Anterior cingulate cortex (tissue), 58 donors: ENCODE measurements around the gene PRPH.
"Not testable (repeated sequence)": the region's sequence is repeated elsewhere in the genome, so short reads cannot be mapped to it uniquely, and the experiment has no call there.

ENCODE experiments used
- DNase-seq, 58 donors: peaks; one replicate each; lab custom pipeline; 2025; lab: John Stamatoyannopoulos, UW

The PRPH gene

DNA sequence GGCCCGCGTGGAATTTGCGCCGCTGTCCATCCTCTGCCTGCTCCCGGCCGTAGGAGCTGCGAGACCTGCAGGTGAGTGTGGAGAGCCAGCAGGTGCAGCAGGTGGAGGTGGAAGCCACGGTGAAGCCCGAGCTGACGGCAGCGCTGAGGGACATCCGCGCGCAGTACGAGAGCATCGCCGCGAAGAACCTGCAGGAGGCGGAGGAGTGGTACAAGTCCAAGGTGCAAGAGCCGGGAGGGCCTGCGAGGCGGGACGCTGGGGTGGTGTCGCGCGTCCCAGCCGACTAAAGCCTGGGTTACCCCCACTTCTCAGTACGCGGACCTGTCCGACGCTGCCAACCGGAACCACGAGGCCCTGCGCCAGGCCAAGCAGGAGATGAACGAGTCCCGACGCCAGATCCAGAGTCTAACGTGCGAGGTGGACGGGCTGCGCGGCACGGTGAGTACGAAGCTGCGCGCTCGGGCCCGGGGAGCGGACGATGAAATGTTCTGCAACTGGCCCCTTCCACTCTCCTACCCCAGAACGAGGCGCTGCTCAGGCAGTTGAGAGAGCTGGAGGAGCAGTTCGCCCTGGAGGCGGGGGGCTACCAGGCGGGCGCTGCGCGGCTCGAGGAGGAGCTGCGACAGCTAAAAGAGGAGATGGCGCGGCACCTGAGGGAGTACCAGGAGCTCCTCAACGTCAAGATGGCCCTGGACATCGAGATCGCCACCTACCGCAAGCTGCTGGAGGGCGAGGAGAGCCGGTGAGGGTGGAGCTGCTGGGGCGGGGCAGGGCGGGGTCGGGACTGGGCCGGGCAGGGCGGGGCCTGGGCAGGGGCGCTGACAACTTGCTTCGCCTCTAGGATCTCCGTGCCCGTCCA is 2.1 kb downstream of the PRPH start:
- no peak for DNase-seq

DNA sequence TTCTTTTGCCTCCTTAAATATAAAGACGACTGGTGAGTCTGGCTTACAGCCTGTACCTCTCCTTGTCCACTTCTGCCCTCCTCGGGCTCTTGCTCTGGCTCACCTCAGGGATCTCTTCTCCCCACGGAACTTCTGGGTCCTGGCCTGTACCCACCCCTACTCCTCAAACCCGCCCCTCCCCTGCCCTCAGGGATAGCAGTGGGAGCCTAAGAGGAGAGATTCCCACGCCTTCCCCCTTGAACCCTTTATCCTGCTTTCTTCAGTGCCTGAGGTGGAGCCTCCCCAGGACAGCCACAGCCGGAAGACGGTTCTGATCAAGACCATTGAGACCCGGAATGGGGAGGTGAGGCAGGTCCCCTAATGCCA is 2.7 kb downstream of the PRPH start:
- DNase-seq, result no peak

DNA sequence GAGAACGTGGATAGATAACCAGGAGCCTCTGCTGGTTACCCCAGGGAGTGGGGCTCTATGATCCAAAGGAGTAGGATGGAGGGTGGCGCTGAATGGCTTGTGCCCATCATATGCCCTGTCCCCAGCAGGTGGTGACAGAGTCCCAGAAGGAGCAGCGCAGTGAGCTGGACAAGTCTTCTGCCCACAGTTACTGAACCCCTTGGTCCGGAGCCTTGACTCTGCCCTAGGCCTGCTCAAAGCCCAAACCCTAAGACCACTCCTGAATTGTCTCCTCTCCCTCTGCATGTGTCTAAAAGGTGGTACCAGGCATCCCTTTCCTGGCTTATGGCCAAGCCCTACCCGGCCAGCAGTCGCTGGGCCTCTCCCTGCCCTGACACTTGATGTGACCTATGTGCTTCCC is 3.2 kb downstream of the PRPH start:
- no peak for DNase-seq

DNA sequence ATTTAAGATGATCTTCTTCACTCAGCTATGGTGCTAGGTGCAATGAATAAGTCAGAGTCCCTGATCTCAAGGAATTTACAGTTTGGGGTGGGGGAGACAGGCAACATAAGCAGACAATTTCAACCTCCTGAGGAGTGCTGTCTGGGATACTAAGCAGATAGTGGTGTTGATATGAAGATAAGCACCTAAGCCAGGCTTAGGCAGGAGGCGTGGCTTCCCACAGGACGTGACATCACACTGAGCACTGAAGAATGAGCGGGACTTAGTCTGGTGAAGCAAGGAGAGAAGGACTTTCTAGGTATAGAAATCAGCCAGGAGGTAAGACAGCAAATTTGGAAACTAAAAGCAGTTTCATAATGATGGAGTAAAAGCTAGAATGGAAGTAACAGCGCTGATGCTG is 6.8 kb downstream of the PRPH start:
- no peak for DNase-seq

DNA sequence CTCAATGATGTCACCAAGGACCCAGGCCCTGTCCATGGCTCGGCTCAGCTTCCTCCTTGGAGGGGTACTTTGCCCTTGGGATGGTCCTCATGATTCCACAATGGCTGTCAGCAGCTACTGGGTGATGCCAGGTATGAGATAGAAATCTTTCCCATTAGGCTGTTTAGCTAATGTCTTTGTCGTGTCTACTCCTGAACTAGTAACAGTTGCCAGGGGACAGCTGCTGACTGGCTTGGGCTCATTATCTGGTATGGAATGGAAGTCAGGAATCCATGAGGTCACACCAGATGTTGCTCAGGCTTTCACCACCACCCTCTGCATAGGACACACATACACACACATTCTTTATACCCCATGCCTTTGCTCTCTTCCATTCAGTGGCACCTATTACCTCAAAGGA is 9.2 kb downstream of the PRPH start:
- DNase-seq, result no peak

DNA sequence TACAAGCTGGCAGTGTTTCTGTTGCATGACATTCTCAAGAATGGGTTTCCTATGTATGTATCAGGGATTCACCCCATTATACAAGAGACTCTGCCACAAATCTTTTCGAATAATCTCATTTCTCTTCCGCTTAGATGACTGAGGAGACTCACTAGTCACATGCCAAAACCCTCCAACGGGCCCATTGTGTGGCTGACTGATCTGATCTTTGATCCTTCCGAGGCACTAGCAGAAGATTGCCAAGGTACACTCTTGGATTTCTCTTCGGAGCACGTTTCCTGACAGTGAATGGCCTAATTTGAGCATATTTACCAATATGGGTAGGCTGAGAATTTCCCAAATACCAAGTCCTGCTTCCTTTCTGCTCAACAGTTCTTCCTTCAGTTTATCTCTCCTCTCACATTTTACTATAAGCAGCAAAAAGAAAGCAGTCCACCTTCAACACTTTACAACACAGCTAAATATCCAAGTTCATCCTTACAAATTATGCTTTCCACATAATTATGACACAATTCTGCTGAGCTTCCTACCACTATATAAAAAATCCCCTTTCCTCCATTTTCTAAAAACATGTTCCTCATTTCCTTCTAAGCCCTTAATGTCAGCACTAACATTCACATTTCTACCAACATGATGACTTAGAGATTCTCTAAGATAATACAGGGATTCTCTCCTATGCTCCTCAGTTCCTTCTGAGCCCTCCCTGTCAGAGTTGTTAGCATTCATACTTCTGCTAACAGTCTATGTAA is 11.0 kb downstream of the PRPH start:
- no peak for DNase-seq

DNA sequence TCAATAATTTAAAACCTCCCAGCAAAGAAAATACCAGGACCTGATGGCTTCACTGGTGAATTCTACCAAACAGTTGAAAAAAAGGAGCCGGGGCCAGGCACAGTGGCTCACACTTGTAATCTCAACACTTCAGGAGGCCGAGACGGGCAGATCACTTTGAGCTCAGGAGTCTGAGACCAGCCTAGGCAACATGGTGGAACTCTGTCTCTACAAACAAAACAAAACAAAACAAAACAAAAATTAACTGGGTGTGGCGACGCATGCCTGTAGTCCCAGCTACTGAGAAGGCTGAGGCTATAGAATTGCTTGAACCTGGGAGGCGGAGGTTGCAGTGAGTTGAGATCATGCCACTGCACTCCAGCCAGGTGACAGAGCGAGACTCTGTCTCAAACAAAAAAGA is 14.4 kb downstream of the PRPH start:
- DNase-seq, result no peak

DNA sequence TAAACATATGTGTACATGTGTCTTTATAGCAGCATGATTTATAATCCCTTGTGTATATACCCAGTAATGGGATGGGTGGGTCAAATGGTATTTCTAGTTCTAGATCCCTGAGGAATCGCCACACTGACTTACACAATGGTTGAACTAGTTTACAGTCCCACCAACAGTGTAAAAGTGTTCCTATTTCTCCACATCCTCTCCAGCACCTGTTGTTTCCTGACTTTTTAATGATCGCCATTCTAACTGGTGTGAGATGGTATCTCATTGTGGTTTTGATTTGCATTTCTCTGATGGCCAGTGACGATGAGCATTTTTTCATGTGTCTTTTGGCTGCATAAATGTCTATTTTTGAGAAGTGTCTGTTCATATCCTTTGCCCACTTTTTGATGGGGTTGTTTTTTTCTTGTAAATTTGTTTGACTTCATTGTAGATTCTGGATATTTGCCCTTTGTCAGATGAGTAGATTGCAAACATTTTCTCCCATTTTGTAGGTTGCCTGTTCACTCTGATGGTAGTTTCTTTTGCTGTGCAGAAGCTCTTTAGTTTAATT is 15.6 kb downstream of the PRPH start:
- not testable (repeated sequence) for DNase-seq

DNA sequence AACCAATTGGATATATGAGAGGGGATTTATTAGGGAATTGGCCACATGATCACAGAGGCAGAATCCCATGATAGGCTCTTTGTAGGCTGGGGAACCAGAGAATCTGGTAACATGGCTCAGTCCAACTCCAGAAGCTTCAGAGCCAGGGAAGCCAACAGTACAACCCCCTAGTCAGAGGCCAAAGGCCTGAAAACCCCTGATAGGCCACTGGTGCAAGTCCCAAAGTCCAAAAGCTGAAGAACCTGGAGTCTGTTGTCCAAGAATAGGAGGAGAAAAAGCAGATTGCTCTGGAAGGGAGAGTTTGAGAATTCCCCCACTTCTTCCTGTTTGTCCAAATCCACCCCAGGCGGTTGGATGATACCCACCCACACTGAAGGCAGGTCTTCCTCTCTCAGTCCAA is 19.9 kb downstream of the PRPH start:
- no peak for DNase-seq

DNA sequence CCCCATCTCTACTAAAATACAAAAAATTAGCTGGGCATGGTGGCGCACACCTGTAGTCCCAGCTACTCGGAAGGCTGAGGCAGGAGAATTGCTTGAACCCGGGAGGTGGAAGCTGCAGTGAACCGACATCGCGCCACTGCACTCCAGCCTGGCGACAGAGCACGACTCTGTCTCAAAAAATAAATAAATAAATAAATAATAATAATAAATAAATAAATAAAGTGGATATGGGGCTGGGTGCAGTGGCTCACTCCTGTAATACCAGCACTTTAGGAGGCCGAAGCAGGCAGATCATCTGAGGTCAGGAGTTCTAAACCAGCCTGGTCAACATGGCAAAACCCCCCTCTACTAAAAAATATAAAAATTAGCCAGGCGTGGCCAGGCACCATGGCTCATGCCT is 22.2 kb downstream of the PRPH start:
- DNase-seq, result not testable (repeated sequence)

DNA sequence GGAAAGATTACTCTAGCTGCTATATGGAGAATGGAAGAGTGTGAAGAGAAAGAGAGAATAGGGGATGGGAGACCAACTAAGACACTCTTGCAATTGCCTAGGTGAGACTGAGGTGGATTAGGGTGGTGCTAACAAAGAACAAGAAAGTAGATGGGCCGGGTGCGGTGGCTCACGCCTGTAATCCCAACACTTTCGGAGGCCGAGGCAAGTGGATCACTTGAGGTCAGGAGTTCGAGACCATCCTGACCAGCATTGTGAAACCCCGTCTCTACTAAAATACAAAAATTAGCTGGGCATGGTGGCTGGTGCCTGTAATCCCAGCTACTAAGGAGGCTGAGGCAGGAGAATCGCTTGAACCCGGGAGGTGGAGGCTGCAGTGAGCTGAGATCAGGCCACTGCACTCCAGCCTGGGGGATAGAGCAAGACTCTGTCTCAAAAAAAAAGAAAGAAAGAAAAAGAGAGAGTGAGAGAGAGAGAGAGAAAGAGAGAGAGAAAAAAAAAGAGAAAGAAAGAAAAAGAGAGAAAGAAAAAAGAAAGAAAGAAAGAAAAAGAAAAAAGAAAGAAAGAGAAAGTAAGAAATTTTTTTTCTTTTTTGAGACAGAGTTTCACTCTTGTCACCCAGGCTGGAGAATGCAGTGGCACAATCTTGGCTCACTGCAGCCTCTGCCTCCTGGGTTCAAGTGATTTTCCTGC is 25.6 kb downstream of the PRPH start:
- not testable (repeated sequence) for DNase-seq

DNA sequence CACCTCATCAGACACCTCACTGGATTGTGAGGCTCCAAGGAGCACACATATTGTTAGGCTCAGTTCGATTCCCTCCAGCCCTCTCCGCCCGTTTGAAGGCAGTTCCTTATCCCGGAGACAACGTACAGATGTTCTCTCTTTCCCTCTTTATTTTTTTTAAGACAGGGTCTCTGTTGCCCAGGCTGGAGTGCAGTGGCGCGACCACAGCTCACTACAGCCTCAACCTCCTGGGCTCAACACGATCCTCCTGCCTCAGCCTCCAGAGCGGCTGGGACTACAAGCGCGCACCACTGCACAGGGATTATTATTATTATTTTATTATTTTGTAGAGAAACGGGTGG is 27.4 kb downstream of the PRPH start:
- DNase-seq, result no peak

DNA sequence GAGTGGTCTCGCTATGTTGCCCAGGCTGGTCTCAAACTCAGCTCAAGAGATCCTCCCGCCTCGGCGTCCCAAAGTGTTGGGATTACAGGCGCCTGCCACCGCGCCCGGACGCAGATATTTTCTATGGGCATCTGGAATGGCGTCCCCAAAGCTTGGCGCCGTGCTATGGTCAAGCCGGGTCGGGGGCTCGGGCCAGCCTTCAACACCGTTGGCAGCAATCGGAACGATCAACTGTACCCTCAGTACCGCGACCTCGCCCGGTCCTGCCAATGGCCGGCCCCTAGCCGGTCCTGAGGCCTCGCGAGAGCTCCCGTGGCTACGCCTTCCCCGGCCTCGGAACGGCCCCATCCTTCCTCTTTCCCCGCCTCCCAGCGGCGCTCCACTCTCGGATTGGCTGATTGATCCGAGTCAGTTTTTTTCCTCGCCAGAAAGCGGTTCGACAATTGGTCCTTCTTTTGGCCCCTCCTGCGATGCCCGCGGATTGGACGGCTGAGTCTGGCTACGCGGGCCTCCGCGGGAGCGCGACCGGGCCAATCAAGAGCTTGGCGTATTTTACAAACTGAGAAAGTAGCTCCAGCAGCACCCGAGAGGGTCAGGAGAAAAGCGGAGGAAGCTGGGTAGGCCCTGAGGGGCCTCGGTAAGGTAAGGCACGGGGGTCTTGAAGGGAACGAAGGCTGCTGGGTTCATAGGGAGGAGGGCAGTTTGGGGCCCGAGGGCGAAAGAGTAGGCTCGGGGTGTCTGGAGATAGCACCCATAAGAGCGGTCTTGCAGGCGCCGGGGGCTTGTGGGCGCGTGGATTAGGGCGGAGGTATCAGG is 28.0 kb downstream of the PRPH start, which contains the start of gene TROAP:
Gene TROAP, plus strand, starts transcription at position 548 of the 816 bp plus-strand sequence. CDS start 354 bp downstream, outside the sequence.
- DNase-seq, result peak; percentile 81 to 98 (median 96)

DNA sequence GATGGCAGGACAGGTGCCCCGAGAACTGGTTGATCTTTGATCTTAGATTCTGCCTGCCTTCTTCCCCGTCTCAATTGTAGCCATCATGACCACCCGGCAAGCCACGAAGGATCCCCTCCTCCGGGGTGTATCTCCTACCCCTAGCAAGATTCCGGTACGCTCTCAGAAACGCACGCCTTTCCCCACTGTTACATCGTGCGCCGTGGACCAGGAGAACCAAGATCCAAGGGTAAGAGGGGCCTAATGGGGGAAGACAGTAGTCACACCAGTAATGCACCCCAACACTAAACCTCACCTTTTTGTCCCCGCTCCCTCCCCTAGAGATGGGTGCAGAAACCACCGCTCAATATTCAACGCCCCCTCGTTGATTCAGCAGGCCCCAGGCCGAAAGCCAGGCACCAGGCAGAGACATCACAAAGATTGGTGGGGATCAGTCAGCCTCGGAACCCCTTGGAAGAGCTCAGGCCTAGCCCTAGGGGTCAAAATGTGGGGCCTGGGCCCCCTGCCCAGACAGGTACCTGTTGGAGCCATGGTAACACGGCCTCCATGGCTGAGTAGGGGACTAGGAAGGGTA is 28.7 kb downstream of the PRPH start:
- DNase-seq, result no peak

DNA sequence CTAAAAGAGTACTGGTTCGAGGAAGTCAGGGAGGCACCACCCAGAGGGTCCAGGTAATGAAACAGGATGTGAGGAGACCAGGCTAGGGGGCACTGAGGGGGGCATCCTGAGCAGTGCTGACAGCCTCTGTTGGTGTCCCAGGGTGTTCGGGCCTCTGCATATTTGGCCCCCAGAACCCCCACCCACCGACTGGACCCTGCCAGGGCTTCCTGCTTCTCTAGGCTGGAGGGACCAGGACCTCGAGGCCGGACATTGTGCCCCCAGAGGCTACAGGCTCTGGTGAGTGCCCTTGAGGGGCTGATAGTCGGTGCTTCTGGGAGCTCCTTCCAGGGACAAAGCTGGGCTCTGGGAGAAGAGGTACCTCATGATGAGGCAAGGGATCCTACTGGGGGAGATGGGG is 30.7 kb downstream of the PRPH start:
- no peak for DNase-seq

DNA sequence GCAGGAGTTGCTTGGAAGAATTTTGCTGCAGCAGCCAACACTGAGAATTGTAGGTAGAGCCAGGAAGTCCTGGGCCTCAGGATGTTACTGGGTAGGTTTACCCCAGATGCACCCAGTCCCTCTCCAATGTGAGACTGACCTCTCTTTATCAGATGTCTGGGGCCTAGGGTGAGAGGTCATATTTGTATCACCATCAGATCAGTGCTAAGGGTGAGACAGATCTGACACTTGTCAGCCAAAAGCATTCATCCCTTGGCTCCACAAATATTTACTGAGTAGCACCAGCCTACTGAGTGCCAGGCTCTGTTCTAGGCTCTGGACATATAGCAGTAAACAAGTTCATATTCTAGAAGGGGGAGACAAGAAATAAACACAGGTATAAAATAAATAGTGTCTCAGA is 32.4 kb downstream of the PRPH start:
- no peak for DNase-seq

DNA sequence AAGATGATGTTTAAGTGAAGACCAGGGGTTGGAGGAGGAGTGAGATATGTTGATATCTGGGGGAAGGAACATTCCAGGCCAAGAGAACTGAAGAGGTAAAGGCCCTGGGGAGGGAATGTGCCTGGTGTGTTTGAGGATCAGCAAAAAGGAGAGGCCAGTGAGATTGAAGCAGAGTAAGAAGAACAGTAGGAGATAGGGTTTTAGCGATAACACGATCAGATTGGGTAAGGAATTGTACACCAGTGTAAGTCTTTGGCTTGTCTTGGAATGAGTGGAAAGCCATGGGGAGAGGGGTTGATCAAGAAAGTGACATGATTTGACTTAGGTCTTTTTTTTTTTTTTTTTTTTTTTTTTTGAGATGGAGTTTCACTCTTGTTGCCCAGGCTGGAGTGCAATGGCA is 32.9 kb downstream of the PRPH start:
- no peak for DNase-seq

DNA sequence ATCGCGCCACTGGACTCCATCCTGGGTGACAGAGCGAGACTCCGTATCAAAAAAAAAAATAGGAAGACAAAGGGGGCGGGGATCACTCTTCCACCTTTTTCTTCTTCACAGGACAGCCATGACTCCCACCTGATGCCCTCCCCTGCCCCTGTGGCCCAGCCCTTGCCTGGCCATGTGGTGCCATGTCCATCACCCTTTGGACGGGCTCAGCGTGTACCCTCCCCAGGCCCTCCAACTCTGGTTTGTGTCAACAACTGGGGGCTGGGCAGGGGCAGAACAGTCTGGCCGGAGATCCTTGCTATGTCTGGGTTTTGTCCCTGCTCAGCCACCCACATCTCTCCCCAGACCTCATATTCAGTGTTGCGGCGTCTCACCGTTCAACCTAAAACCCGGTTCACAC is 33.9 kb downstream of the PRPH start:
- no peak for DNase-seq

DNA sequence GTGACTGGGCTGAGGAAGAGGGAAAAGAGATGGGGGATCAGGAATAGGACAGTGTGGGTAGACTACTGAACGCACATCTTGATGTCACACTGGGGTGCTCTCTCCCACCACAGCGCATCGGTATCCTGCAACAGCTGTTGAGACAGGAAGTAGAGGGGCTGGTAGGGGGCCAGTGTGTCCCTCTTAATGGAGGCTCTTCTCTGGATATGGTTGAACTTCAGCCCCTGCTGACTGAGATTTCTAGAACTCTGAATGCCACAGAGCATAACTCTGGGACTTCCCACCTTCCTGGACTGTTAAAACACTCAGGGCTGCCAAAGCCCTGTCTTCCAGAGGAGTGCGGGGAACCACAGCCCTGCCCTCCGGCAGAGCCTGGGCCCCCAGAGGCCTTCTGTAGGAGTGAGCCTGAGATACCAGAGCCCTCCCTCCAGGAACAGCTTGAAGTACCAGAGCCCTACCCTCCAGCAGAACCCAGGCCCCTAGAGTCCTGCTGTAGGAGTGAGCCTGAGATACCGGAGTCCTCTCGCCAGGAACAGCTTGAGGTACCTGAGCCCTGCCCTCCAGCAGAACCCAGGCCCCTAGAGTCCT is 35.2 kb downstream of the PRPH start:
- DNase-seq, result no peak
